ENCODE measurements around the gene TMCO2. TPM values are rescaled to one million over a fixed set of nuclear protein-coding genes. Genes with fewer than 3 reads are reported as not detected.

Gene TMCO2
- total RNA-seq, 4 donors from 2014 or later = not detected

- no peak overlapping the region for H3K4me3 ChIP-seq (ENCODE audit: low read depth, poor library complexity, severe bottlenecking)
- peak in 1 of 2 donors; percentile 60 for DNase-seq (ENCODE audit: low spot score in 2 of 2)
- TF ChIP-seq, protein P1, sequence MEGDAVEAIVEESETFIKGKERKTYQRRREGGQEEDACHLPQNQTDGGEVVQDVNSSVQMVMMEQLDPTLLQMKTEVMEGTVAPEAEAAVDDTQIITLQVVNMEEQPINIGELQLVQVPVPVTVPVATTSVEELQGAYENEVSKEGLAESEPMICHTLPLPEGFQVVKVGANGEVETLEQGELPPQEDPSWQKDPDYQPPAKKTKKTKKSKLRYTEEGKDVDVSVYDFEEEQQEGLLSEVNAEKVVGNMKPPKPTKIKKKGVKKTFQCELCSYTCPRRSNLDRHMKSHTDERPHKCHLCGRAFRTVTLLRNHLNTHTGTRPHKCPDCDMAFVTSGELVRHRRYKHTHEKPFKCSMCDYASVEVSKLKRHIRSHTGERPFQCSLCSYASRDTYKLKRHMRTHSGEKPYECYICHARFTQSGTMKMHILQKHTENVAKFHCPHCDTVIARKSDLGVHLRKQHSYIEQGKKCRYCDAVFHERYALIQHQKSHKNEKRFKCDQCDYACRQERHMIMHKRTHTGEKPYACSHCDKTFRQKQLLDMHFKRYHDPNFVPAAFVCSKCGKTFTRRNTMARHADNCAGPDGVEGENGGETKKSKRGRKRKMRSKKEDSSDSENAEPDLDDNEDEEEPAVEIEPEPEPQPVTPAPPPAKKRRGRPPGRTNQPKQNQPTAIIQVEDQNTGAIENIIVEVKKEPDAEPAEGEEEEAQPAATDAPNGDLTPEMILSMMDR (IDR thresholded peaks at IDR 0.05) = no peak
- no peak for TF ChIP-seq POLR2A (IDR thresholded peaks at IDR 0.05)
- intact Hi-C loops (cut with DNase I; ENCODE audit: low total_unique reads) = no loop called here
- WGBS, 2 donors = 93 to 97% methylated on average over 8 to 10 of the region's 10 CpGs
Measured at GRCh38 chr1:40301066-40301465, 53.3 kb downstream of the TMCO2 start.

Other genes starting within 250 kb of the TMCO2 start
- 100 to 1,000 TPM; 136 to 173 (median 143) TPM for gene CAP1, start 207.2 kb upstream of the TMCO2 start, total RNA-seq
- gene PPT1, start 150.7 kb upstream of the TMCO2 start, total RNA-seq = 10 to 100 TPM; 28.2 to 42.1 (median 37.5) TPM
- gene RLF, start 86.5 kb upstream of the TMCO2 start, total RNA-seq = 10 to 100 TPM; 22.8 to 30.9 (median 25.3) TPM
- gene ZMPSTE24, start 10.3 kb downstream of the TMCO2 start, total RNA-seq = 10 to 100 TPM; 14.9 to 29.8 (median 27.4) TPM
- gene COL9A2, start 69.3 kb downstream of the TMCO2 start, total RNA-seq = 1 to 10 TPM; 2.4 to 8.7 (median 4.3) TPM
- 10 to 100 TPM; 34.2 to 69.5 (median 43.7) TPM for gene SMAP2, start 125.8 kb downstream of the TMCO2 start, total RNA-seq
- under 1 TPM in 3 of 4 donors, not detected in 1; 0.52 to 0.81 (median 0.76) TPM for gene ZFP69B, start 202.5 kb downstream of the TMCO2 start, total RNA-seq
- 1 to 10 TPM in 3 of 4 donors, under 1 TPM in 1; 0.88 to 3.1 (median 1.6) TPM for gene ZFP69, start 229.4 kb downstream of the TMCO2 start, total RNA-seq